Measurements from ENCODE around the gene CSNK2A3.
A peak's percentile ranks its signal among the peaks of the same experiment; 100 is the strongest.
"Not testable (repeated sequence)": the region's sequence is repeated elsewhere in the genome, so short reads cannot be mapped to it uniquely, and the experiment has no call there.

The CSNK2A3 gene

GRCh38 chr11:11352878-11353277 is at the start of gene CSNK2A3:
TSS of gene CSNK2A3 (minus strand) at chr11:11353250. CDS start at chr11:11353119, 131 bp downstream.
- DNase-seq (ENCODE audit: low read depth), result peak; percentile 14

GRCh38 chr11:11401960-11402535 is 49.0 kb upstream of the CSNK2A3 start:
- no peak overlapping the region for H3K4me3 ChIP-seq (ENCODE audit: low read length)
- DNase-seq (ENCODE audit: low read depth), result no peak
- no peak for TF ChIP-seq CTCF (IDR thresholded peaks at IDR 0.05; ENCODE audit: insufficient read depth, low read depth, low read length, missing control alignments)

More at GRCh38 chr11:11352878-11353277, at the start of gene CSNK2A3:
- H3K4me3 ChIP-seq (ENCODE audit: low read length), result not testable (repeated sequence)

GRCh38 chr11:11400635-11401232 is 47.7 kb upstream of the CSNK2A3 start:
- no peak for DNase-seq (ENCODE audit: low read depth)
- no peak for TF ChIP-seq CTCF (IDR thresholded peaks at IDR 0.05; ENCODE audit: insufficient read depth, low read depth, low read length, missing control alignments)
- no peak overlapping the region for H3K4me3 ChIP-seq (ENCODE audit: low read length)

GRCh38 chr11:11400121-11400520 is 47.1 kb upstream of the CSNK2A3 start:
- TF ChIP-seq CTCF (IDR thresholded peaks at IDR 0.05; ENCODE audit: insufficient read depth, low read depth, low read length, missing control alignments), result no peak
- DNase-seq (ENCODE audit: low read depth), result peak; percentile 53
- H3K4me3 ChIP-seq (ENCODE audit: low read length), result no peak overlapping the region

- H3K4me3 ChIP-seq (ENCODE audit: low read length), result no peak overlapping the region
- no peak for TF ChIP-seq CTCF (IDR thresholded peaks at IDR 0.05; ENCODE audit: insufficient read depth, low read depth, low read length, missing control alignments)
- DNase-seq (ENCODE audit: low read depth), result no peak
Measured at GRCh38 chr11:11397781-11398180, 44.7 kb upstream of the CSNK2A3 start.

- DNase-seq (ENCODE audit: low read depth), result no peak
Measured at GRCh38 chr11:11397036-11397415, 44.0 kb upstream of the CSNK2A3 start.

More at GRCh38 chr11:11397036-11397415, 44.0 kb upstream of the CSNK2A3 start:
- TF ChIP-seq CTCF (IDR thresholded peaks at IDR 0.05; ENCODE audit: insufficient read depth, low read depth, low read length, missing control alignments), result no peak
- no peak overlapping the region for H3K4me3 ChIP-seq (ENCODE audit: low read length)
